ENCODE data around the gene NEK8. TPM values are rescaled to one million over a fixed set of nuclear protein-coding genes. Genes with fewer than 3 reads are reported as not detected.
A peak's percentile ranks its signal among the peaks of the same experiment; 100 is the strongest.

The NEK8 gene
- total and polyA plus RNA-seq, 9 of the 15 experiments (the other 6 are each of a cell fraction or from before 2014, with no cell fraction given): 0.98 to 16.6 (median 4.6) TPM

DNA sequence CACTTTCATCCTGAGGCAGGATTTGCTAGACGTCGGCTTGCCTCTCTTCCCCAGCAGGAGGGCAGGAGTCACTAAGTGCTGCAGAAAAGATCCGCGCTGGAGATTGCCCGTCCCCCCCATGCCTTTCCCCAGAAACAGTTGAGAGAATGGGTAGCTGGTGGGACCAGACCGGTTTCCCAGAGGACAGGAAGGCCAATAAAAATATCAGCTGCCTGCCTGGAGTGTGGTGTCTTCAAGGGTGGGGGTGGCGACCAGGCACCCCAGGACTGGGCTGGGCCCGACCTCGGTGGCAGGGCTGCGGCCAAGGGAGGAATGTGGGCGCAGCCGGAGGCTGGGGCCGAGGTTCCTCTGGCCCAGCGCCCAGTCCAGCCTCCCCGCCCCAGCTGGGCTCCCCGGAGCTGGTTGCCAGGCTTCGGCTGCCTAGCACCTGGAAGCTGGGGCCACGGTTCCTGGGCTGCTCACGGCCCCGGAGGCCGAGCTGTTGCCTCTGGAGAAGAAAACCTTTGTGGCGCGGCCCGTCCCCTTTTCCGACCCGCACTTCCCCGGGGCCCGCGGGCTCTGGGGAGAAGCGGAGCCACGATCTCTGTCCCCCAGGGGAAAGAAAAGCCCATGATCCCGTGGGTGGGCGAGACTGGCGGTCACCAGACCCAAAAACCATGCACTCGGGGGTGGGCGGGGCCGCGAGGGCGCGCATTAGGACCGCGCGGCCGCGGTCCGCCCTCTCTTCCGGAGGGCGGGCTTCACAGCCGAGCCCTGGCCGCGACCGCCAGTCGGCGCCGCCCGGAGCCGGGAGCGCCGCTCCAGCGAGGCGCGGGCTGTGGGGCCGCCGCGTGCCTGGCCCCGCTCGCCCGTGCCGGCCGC, 14.9 kb downstream of the NEK8 start, which contains the start of gene TRAF4 (continued):
- TF ChIP-seq, protein P1, sequence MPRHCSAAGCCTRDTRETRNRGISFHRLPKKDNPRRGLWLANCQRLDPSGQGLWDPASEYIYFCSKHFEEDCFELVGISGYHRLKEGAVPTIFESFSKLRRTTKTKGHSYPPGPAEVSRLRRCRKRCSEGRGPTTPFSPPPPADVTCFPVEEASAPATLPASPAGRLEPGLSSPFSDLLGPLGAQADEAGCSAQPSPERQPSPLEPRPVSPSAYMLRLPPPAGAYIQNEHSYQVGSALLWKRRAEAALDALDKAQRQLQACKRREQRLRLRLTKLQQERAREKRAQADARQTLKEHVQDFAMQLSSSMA (CRISPR knock-in tag; IDR thresholded peaks at IDR 0.05): peak; percentile 88; the same call in 1 of the 2 replicates
- TF ChIP-seq, protein P2, sequence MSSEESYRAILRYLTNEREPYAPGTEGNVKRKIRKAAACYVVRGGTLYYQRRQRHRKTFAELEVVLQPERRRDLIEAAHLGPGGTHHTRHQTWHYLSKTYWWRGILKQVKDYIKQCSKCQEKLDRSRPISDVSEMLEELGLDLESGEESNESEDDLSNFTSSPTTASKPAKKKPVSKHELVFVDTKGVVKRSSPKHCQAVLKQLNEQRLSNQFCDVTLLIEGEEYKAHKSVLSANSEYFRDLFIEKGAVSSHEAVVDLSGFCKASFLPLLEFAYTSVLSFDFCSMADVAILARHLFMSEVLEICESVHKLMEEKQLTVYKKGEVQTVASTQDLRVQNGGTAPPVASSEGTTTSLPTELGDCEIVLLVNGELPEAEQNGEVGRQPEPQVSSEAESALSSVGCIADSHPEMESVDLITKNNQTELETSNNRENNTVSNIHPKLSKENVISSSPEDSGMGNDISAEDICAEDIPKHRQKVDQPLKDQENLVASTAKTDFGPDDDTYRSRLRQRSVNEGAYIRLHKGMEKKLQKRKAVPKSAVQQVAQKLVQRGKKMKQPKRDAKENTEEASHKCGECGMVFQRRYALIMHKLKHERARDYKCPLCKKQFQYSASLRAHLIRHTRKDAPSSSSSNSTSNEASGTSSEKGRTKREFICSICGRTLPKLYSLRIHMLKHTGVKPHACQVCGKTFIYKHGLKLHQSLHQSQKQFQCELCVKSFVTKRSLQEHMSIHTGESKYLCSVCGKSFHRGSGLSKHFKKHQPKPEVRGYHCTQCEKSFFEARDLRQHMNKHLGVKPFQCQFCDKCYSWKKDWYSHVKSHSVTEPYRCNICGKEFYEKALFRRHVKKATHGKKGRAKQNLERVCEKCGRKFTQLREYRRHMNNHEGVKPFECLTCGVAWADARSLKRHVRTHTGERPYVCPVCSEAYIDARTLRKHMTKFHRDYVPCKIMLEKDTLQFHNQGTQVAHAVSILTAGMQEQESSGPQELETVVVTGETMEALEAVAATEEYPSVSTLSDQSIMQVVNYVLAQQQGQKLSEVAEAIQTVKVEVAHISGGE (CRISPR knock-in tag; IDR thresholded peaks at IDR 0.05): peak in 1 of 3 experiments; percentile 59; a peak in 1 of 6 replicates
- TF ChIP-seq, protein P3, sequence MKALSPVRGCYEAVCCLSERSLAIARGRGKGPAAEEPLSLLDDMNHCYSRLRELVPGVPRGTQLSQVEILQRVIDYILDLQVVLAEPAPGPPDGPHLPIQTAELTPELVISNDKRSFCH (CRISPR knock-in tag; IDR thresholded peaks at IDR 0.05): no peak
- TF ChIP-seq, protein P3 (tag; IDR thresholded peaks at IDR 0.05): peak; percentile 52; the same call in 1 of the 2 replicates
- TF ChIP-seq OTX1 (CRISPR knock-in tag; IDR thresholded peaks at IDR 0.05): 0 out of 2 replicates have a peak, but pooled peaks have one; percentile 49
- TF ChIP-seq SMARCE1 (IDR thresholded peaks at IDR 0.05): peak; percentile 73
- peak; percentile 46; the same call in 1 of the 2 replicates for TF ChIP-seq JUN (IDR thresholded peaks at IDR 0.05; ENCODE audit: borderline replicate concordance, low read depth, low read length)
- TF ChIP-seq JUN (CRISPR knock-in tag; IDR thresholded peaks at IDR 0.05; ENCODE audit: borderline replicate concordance): no peak
- TF ChIP-seq ZNF263 (CRISPR knock-in tag; IDR thresholded peaks at IDR 0.05; ENCODE audit: borderline replicate concordance): 0 out of 2 replicates have a peak, but pooled peaks have one; percentile 42
- TF ChIP-seq RBFOX2 (IDR thresholded peaks at IDR 0.05; ENCODE audit: low read depth, low read length): peak; percentile 91
- TF ChIP-seq DACH1 (IDR thresholded peaks at IDR 0.05; ENCODE audit: partially characterized antibody): peak; percentile 58
- peak; percentile 58; the same call in 1 of the 2 replicates for TF ChIP-seq HCFC1 (IDR thresholded peaks at IDR 0.05; ENCODE audit: low read depth, low read length)
- TF ChIP-seq, protein P4, sequence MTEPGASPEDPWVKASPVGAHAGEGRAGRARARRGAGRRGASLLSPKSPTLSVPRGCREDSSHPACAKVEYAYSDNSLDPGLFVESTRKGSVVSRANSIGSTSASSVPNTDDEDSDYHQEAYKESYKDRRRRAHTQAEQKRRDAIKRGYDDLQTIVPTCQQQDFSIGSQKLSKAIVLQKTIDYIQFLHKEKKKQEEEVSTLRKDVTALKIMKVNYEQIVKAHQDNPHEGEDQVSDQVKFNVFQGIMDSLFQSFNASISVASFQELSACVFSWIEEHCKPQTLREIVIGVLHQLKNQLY (CRISPR knock-in tag; conservative IDR thresholded peaks at IDR 0.05): no peak
- peak; percentile 43; the same call in 1 of the 2 replicates for TF ChIP-seq FOSL1 (tag; conservative IDR thresholded peaks at IDR 0.05)
- peak; percentile 98; the same call in 1 of the 2 replicates for TF ChIP-seq KLF13 (tag; IDR thresholded peaks at IDR 0.05; ENCODE audit: borderline replicate concordance, low read depth)
- TF ChIP-seq HNRNPLL (IDR thresholded peaks at IDR 0.05; ENCODE audit: low read depth, low read length, poor library complexity, severe bottlenecking): peak; percentile 35
- no peak for TF ChIP-seq ZNF174 (CRISPR knock-in tag; IDR thresholded peaks at IDR 0.05)
- TF ChIP-seq ILF3 (IDR thresholded peaks at IDR 0.05; ENCODE audit: borderline replicate concordance): 0 out of 2 replicates have a peak, but pooled peaks have one; percentile 66
- no peak for TF ChIP-seq ZNF780A (CRISPR knock-in tag; IDR thresholded peaks at IDR 0.05)
- no peak for TF ChIP-seq ZNF766 (CRISPR knock-in tag; conservative IDR thresholded peaks at IDR 0.05)
- TF ChIP-seq NCOA4 (IDR thresholded peaks at IDR 0.05; ENCODE audit: partially characterized antibody): no peak

Data from K562 (cell line).